ENCODE data around the gene ESRRA.
"Not testable (repeated sequence)": the region's sequence is repeated elsewhere in the genome, so short reads cannot be mapped to it uniquely, and the experiment has no call there.

ESRRA gene

GRCh38 chr11:64292460-64293254 is 12.7 kb upstream of the ESRRA start:
- no peak for DNase-seq

DNA sequence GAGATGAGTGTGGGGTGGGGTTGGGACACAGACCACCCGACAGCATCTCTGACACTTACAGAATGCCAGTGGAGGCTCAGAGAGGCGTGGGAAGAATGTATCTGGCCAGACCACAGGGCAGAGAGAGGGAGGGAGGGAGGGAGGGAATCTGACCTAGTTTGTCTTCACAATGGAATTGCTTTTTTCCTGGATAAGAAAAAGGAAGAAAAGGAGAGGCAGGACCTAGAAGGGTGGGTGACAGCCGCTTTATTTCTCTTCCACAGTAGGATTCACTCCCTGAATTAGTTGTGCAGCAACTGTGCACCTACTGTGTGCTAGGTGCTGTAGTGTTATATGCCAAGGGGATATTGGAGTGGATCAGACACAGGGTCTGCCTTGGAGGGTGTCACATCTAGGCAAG is 10.6 kb upstream of the ESRRA start:
- DNase-seq = no peak

- no peak for DNase-seq
Measured at GRCh38 chr11:64295760-64296159, 9.6 kb upstream of the ESRRA start.

DNA sequence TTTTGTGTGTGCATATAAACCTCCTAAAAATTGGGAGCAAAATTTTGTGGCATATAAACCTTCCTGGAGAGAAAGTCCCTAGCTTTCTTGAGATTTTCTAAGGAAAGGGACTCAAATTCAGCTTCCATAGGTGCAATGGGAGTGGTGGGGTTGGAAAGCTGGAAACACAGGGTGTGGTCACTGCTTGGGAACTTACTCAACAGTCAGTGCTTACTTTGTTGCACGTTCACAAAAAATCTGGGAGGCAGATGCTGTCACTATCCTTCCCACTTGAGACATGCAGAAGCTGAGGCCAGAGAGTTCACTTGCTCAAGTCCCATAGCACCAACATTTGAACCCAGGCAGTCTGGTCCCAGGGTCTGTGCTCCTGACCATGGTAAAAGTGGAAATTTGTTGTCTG is 9.1 kb upstream of the ESRRA start:
- DNase-seq = no peak

DNA sequence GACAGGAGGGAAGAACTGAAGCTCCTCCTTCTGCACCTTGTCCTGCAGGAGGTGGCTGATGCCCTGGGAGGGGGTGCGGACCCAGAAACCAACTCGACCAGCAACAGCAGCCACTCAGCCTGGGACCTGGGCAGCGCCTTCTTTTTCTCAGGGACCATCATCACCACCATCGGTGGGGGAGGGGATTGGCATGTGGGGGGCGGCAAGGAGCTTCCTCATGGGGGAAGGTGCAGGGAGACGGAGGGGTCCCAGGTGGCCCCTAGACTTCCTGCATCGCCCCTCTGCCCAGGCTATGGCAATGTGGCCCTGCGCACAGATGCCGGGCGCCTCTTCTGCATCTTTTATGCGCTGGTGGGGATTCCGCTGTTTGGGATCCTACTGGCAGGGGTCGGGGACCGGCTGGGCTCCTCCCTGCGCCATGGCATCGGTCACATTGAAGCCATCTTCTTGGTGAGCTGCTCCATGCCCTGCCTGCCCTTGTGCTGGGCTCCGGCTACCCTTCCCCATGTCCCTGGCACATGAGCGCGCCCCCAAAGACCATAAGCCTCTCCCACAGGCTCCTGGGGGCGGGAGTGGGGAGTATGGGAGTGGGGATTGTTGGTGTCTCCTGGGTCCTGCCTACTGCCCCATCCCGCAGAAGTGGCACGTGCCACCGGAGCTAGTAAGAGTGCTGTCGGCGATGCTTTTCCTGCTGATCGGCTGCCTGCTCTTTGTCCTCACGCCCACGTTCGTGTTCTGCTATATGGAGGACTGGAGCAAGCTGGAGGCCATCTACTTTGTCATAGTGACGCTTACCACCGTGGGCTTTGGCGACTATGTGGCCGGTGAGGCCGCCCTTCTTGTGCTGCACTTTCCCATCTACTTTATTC is 8.3 kb upstream of the ESRRA start:
- no peak for DNase-seq

DNA sequence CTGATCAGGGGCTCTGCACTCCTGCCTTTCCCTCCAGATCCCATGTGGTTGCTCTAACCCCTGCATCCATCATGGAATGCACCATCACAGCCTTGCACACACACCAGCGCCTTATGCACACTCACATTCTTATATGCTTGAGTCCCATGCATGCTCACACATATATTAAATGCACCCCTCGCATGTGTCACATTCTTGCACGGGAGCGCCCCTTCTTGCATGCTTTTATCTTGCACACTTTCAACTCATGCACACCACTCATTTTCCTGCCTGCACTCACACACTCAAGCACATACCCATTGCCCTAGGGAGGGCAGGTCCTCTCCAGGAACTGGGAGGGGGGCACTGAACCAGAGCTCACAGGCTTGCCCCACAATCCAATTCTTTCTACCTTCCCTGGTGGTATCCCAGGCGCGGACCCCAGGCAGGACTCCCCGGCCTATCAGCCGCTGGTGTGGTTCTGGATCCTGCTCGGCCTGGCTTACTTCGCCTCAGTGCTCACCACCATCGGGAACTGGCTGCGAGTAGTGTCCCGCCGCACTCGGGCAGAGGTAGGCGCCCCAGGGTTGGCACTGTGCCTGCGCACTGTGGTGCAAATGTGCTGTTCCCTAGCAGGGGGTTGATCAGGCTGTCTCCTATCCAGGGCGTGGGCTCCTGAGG is 7.5 kb upstream of the ESRRA start:
- DNase-seq = no peak

DNA sequence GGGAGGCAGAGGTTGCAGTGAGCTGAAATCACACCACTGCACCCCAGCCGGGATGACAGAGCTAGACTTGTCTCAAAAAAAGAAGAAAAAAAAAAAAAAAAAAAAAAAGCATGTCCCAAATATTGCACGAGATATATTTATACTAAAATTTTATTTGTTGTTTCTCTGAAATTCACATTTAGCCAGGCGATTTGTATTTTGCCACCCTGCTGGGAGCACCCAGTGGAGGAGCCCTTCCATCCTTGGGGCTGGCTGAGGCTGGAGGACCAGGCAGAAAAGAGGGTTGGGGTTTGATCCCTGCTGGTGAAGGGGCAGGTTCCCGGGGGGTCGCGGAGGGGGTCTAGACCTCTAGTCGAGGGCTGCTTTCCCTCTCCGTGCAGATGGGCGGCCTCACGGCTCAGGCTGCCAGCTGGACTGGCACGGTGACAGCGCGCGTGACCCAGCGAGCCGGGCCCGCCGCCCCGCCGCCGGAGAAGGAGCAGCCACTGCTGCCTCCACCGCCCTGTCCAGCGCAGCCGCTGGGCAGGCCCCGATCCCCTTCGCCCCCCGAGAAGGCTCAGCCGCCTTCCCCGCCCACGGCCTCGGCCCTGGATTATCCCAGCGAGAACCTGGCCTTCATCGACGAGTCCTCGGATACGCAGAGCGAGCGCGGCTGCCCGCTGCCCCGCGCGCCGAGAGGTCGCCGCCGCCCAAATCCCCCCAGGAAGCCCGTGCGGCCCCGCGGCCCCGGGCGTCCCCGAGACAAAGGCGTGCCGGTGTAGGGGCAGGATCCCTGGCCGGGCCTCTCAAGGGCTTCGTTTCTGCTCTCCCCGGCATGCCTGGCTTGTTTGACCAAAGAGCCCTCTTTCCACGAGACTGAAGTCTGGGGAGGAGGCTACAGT is 6.1 kb upstream of the ESRRA start:
- no peak for DNase-seq

DNA sequence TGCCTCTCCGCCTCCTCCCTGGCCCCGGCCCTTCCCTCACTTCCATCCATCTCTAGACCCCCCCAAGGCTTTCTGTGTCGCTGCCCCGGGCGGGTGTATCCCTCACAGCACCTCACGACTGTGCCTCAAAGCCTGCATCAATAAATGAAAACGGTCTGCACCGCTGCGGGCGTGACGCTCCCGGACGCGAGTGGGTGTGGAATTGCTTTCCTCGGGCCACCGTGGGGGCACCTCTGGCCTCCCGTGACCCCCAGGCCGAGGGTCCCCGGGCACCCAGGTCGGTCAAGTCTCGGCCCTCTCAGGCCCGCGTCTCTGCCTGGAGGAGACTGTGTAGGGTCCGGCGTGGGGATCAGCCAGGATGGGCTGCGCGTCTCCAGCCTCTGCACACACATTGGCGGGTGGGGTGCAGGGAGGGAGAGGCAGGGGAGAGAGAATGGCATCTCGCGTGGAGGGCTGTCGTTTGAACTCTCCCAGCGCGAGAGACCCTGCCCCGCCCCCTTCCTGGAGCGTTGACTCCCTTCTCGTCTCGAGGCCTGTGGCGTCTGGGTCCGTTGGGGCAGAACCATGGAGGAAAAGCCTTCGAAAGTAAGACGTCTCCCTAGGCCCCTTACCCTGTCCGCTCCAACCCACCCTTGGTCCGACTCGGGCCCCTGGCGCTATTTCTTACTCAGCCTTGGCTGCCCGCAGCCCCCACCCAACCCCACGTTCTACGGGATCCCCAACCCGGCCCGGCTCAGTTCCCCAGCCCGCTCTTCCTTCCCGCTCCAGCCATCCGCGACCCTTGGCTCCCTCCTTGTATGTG is 5.3 kb upstream of the ESRRA start, which contains the start of gene CATSPERZ:
CATSPERZ (plus strand) TSS at position 512 of the 802 bp plus-strand sequence; CDS start at position 565, 53 bp downstream.
- DNase-seq = no peak

- no peak for DNase-seq
Measured at GRCh38 chr11:64303109-64304031, 2.0 kb upstream of the ESRRA start.

GRCh38 chr11:64304032-64304315 is 1.4 kb upstream of the ESRRA start:
- DNase-seq = no peak

- peak; percentile 73 to 91 for DNase-seq
Measured at GRCh38 chr11:64304316-64305072, 830 bp upstream of the ESRRA start.

DNA sequence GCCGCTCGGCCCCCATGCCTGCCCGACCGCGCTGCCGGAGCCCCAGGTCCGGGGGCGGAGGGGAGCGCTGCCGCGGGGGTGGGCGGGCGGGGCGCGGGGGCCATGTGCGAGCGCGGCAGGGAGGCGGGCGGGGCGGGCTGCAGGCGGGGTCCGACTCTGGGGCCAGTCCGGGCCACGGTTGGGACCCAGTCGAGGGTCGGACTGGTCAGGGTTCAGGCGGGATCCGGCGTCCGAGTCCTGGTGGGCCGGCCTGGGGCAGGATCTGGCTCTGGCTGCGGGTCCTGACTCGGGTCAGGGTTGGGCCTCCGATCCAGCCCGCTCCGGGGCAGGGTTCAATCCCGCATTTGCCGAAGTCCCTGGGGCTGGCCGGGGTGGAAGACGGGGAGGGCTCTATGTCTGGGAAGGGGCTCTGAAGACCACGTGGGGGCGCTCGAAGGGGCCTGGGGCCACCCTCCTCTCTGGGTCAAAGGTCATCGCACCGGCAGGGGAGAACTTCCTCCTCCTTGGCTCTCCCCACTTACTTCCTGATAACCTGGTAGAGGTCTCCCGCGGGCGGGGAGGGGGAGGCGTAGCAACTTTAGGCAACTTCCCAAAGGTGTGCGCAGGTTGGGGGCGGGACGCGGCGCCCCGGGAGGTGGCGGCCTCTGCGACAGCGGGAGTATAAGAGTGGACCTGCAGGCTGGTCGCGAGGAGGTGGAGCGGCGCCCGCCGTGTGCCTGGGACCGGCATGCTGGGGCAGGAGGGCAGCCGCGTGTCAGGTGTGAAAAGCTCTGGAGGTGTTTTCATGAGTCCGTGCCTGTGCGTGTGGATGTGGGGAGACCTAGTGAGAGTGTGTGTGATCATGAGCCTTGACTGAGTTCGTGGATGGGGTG is 603 bp downstream of the ESRRA start:
- peak; percentile 49 to 74 for DNase-seq

DNA sequence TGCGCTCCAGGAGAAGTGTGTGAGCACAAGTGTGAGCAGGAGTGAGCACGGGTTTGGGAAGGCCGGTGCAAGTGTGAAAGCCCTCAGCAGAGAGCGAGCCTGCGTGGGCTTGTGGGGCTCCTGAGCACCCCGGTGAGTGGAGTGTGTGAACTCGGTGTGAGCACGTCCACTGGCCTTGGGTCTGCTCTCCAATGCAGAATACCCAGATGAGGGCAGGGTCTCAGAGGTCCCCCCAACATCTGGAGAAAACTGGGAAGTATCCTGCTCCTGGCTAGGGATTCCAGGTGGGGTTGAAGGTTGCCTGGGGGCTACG is 1.2 kb downstream of the ESRRA start:
- DNase-seq = no peak

DNA sequence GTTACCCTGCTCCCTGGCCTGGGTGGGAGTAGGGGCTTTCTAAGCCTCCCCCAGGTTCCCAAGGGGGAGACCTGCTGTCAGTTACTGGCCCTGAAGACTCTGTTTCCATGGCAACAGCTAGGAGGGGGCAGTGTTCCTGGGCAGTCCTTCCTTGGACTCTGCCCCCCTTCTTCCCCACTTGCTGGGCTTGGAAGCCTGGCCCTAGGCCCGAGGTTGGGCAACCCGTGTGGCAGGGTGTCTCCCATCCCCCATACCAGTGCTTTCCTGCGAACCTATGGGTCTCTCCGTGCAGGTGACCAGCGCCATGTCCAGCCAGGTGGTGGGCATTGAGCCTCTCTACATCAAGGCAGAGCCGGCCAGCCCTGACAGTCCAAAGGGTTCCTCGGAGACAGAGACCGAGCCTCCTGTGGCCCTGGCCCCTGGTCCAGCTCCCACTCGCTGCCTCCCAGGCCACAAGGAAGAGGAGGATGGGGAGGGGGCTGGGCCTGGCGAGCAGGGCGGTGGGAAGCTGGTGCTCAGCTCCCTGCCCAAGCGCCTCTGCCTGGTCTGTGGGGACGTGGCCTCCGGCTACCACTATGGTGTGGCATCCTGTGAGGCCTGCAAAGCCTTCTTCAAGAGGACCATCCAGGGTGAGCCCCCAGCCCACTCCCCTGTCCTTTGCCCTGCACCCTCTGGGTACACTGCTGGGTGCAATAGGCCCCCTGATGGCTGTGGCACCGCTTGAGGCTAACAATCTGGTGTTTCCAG is 1.7 kb downstream of the ESRRA start:
- DNase-seq = no peak

DNA sequence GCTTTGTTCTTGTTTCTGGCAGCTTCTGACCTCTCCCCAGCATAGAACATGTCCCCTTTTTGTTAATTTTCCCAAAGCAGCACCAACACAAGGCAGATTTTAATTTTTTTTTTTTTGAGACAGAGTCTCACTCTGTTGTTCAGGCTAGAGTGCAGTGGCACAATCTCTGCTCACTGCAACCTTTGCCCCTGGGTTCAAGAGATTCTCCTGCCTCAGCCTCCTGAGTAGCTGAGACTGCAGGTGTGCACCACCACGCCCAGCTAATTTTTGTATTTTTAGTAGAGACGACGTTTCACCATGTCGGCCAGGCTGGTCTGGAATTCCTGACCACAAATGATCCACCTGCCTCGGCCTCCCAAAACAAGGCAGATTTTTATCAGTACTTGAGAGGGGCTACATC is 2.5 kb downstream of the ESRRA start:
- not testable (repeated sequence) for DNase-seq

DNA sequence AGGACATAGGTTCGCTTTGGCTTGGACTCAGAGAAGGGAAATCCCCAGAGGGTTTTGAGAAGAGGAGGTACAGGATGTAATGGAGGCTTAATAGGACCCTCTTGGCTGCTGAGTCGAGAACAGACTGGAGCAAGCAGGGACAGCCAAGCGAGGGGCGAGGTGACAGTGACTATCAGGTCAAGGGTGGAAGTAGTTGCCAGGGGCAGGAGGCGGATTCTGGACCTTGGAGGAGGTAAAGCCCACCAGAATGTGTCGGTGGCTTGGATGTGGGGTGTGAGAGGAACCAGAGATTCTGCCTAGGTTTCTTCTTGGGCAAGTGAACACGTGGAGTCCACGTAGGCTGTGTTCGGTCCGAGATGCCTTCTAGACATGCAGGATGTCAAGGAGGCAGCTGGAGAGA is 7.6 kb downstream of the ESRRA start:
- DNase-seq = no peak

- no peak for DNase-seq
Measured at GRCh38 chr11:64313491-64314145, 8.3 kb downstream of the ESRRA start.

All from NCI-H1930 (cell line).